ENCODE results near the gene SHOX.

DNA sequence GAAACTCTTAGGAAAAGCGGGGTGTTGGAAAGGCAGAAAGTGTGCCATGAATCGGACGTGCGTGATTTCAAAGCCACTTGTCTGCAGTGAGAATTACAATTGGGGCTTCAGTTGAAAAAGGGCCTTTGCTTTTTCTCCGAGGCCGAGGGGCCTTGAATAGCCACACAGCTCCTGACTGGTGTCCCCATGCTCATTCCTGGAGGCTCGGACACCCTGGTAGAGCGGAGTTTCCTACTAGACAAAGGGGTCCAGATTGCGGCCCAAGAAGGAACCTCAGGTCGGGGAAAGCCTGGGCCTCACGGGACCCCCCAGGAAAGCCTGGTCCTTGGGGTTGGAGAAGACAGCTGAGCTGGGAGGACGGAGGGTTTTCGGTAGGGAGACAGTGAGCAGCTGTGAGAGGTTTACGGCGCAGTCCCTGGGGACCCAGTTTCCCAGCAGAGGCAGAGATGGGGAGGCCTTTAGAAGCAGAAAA lies 3.0 kb upstream of the SHOX start:
- TF ChIP-seq CTCF (IDR thresholded peaks at IDR 0.05) (no peak), POLR2A (IDR thresholded peaks at IDR 0.05) (no peak)
